ENCODE data around the gene BLOC1S6.

Gene BLOC1S6

GRCh38 chr15:45587095-45587862 lies at the start of gene BLOC1S6:
BLOC1S6 (plus strand) TSS chr15:45587379; CDS start chr15:45587444, 65 bp downstream.
- peaks cover 2 to 4% of the 10 kb centered on the region in 2 donors for H3K36me3 ChIP-seq (ENCODE audit: control insufficient read depth in 2 of 2, insufficient read depth in 2 of 2, low read length in 2 of 2)

GRCh38 chr15:45539680-45540079 lies 47.5 kb upstream of the BLOC1S6 start:
- Histone ChIP-seq H3K9ac (ENCODE audit: low read depth in 1 of 2, low read length in 2 of 2) (no peak overlapping the region), H3K9me3 (ENCODE audit: control insufficient read depth in 2 of 2, low read length in 2 of 2) (no peaks in the 10 kb centered on the region), H3K36me3 (ENCODE audit: control insufficient read depth in 2 of 2, insufficient read depth in 2 of 2, low read length in 2 of 2) (no peaks in the 10 kb centered on the region), H3K4me1 (ENCODE audit: control insufficient read depth in 2 of 2, insufficient read depth in 2 of 2, low read length in 2 of 2) (peaks cover 0 to 12% of the 10 kb centered on the region in 2 donors), H3K27me3 (ENCODE audit: control insufficient read depth in 2 of 2, insufficient read depth in 2 of 2, low read length in 2 of 2) (no peaks in the 10 kb centered on the region), H3K4me3 (ENCODE audit: low read length in 2 of 2) (no peak overlapping the region), H3K27ac (ENCODE audit: low read depth in 2 of 2, low read length in 2 of 2) (peak overlapping the region in 1 of 2 donors; percentile 6)

More at GRCh38 chr15:45587095-45587862, at the start of gene BLOC1S6:
- H3K27me3 ChIP-seq (ENCODE audit: control insufficient read depth in 2 of 2, insufficient read depth in 2 of 2, low read length in 2 of 2): no peaks in the 10 kb centered on the region
- peaks cover 15 to 24% of the 10 kb centered on the region in 2 donors for H3K4me1 ChIP-seq (ENCODE audit: control insufficient read depth in 2 of 2, insufficient read depth in 2 of 2, low read length in 2 of 2)
- H3K9ac ChIP-seq (ENCODE audit: low read depth in 1 of 2, low read length in 2 of 2): peak within 1 kb of the TSS; percentile 98 to 99
- no peaks in the 10 kb centered on the region for H3K9me3 ChIP-seq (ENCODE audit: control insufficient read depth in 2 of 2, low read length in 2 of 2)
- peak within 1 kb of the TSS; percentile 99 to 100 for H3K27ac ChIP-seq (ENCODE audit: low read depth in 2 of 2, low read length in 2 of 2)
- peak within 1 kb of the TSS; percentile 95 to 98 for H3K4me3 ChIP-seq (ENCODE audit: low read length in 2 of 2)

- no peak overlapping the region for H3K4me3 ChIP-seq (ENCODE audit: low read length in 2 of 2)
- no peaks in the 10 kb centered on the region for H3K36me3 ChIP-seq (ENCODE audit: control insufficient read depth in 2 of 2, insufficient read depth in 2 of 2, low read length in 2 of 2)
- H3K27ac ChIP-seq (ENCODE audit: low read depth in 2 of 2, low read length in 2 of 2): no peak overlapping the region
- no peak overlapping the region for H3K9ac ChIP-seq (ENCODE audit: low read depth in 1 of 2, low read length in 2 of 2)
- peaks cover 0 to 7% of the 10 kb centered on the region in 2 donors for H3K4me1 ChIP-seq (ENCODE audit: control insufficient read depth in 2 of 2, insufficient read depth in 2 of 2, low read length in 2 of 2)
- H3K27me3 ChIP-seq (ENCODE audit: control insufficient read depth in 2 of 2, insufficient read depth in 2 of 2, low read length in 2 of 2): no peaks in the 10 kb centered on the region
- no peaks in the 10 kb centered on the region for H3K9me3 ChIP-seq (ENCODE audit: control insufficient read depth in 2 of 2, low read length in 2 of 2)
Observed at GRCh38 chr15:45540531-45540930, 46.6 kb upstream of the BLOC1S6 start.

GRCh38 chr15:45543051-45543450 lies 44.1 kb upstream of the BLOC1S6 start:
- Histone ChIP-seq H3K36me3 (ENCODE audit: control insufficient read depth in 2 of 2, insufficient read depth in 2 of 2, low read length in 2 of 2) (no peaks in the 10 kb centered on the region), H3K27ac (ENCODE audit: low read depth in 2 of 2, low read length in 2 of 2) (no peak overlapping the region), H3K27me3 (ENCODE audit: control insufficient read depth in 2 of 2, insufficient read depth in 2 of 2, low read length in 2 of 2) (no peaks in the 10 kb centered on the region), H3K4me3 (ENCODE audit: low read length in 2 of 2) (no peak overlapping the region), H3K9ac (ENCODE audit: low read depth in 1 of 2, low read length in 2 of 2) (no peak overlapping the region), H3K4me1 (ENCODE audit: control insufficient read depth in 2 of 2, insufficient read depth in 2 of 2, low read length in 2 of 2) (peaks cover 0 to 7% of the 10 kb centered on the region in 2 donors), H3K9me3 (ENCODE audit: control insufficient read depth in 2 of 2, low read length in 2 of 2) (no peaks in the 10 kb centered on the region)

GRCh38 chr15:45544266-45545023 lies 42.7 kb upstream of the BLOC1S6 start:
- Histone ChIP-seq H3K4me3 (ENCODE audit: low read length in 2 of 2) (no peak overlapping the region), H3K27ac (ENCODE audit: low read depth in 2 of 2, low read length in 2 of 2) (no peak overlapping the region), H3K9ac (ENCODE audit: low read depth in 1 of 2, low read length in 2 of 2) (no peak overlapping the region), H3K4me1 (ENCODE audit: control insufficient read depth in 2 of 2, insufficient read depth in 2 of 2, low read length in 2 of 2) (peaks cover 0 to 3% of the 10 kb centered on the region in 2 donors), H3K27me3 (ENCODE audit: control insufficient read depth in 2 of 2, insufficient read depth in 2 of 2, low read length in 2 of 2) (no peaks in the 10 kb centered on the region), H3K9me3 (ENCODE audit: control insufficient read depth in 2 of 2, low read length in 2 of 2) (no peaks in the 10 kb centered on the region), H3K36me3 (ENCODE audit: control insufficient read depth in 2 of 2, insufficient read depth in 2 of 2, low read length in 2 of 2) (no peaks in the 10 kb centered on the region)

- H3K4me1 ChIP-seq (ENCODE audit: control insufficient read depth in 2 of 2, insufficient read depth in 2 of 2, low read length in 2 of 2): no peaks in the 10 kb centered on the region
- no peaks in the 10 kb centered on the region for H3K9me3 ChIP-seq (ENCODE audit: control insufficient read depth in 2 of 2, low read length in 2 of 2)
- no peak overlapping the region for H3K9ac ChIP-seq (ENCODE audit: low read depth in 1 of 2, low read length in 2 of 2)
- no peaks in the 10 kb centered on the region for H3K36me3 ChIP-seq (ENCODE audit: control insufficient read depth in 2 of 2, insufficient read depth in 2 of 2, low read length in 2 of 2)
- no peak overlapping the region for H3K4me3 ChIP-seq (ENCODE audit: low read length in 2 of 2)
- no peaks in the 10 kb centered on the region for H3K27me3 ChIP-seq (ENCODE audit: control insufficient read depth in 2 of 2, insufficient read depth in 2 of 2, low read length in 2 of 2)
- no peak overlapping the region for H3K27ac ChIP-seq (ENCODE audit: low read depth in 2 of 2, low read length in 2 of 2)
Observed at GRCh38 chr15:45546789-45547188, 40.4 kb upstream of the BLOC1S6 start.

GRCh38 chr15:45548753-45549520 lies 38.2 kb upstream of the BLOC1S6 start:
- Histone ChIP-seq H3K27me3 (ENCODE audit: control insufficient read depth in 2 of 2, insufficient read depth in 2 of 2, low read length in 2 of 2) (no peaks in the 10 kb centered on the region), H3K9ac (ENCODE audit: low read depth in 1 of 2, low read length in 2 of 2) (no peak overlapping the region), H3K4me3 (ENCODE audit: low read length in 2 of 2) (no peak overlapping the region), H3K4me1 (ENCODE audit: control insufficient read depth in 2 of 2, insufficient read depth in 2 of 2, low read length in 2 of 2) (no peaks in the 10 kb centered on the region), H3K27ac (ENCODE audit: low read depth in 2 of 2, low read length in 2 of 2) (no peak overlapping the region), H3K36me3 (ENCODE audit: control insufficient read depth in 2 of 2, insufficient read depth in 2 of 2, low read length in 2 of 2) (no peaks in the 10 kb centered on the region), H3K9me3 (ENCODE audit: control insufficient read depth in 2 of 2, low read length in 2 of 2) (no peaks in the 10 kb centered on the region)

- Histone ChIP-seq H3K4me1 (ENCODE audit: control insufficient read depth in 2 of 2, insufficient read depth in 2 of 2, low read length in 2 of 2) (no peaks in the 10 kb centered on the region), H3K27ac (ENCODE audit: low read depth in 2 of 2, low read length in 2 of 2) (no peak overlapping the region), H3K4me3 (ENCODE audit: low read length in 2 of 2) (no peak overlapping the region), H3K27me3 (ENCODE audit: control insufficient read depth in 2 of 2, insufficient read depth in 2 of 2, low read length in 2 of 2) (no peaks in the 10 kb centered on the region), H3K9ac (ENCODE audit: low read depth in 1 of 2, low read length in 2 of 2) (no peak overlapping the region), H3K36me3 (ENCODE audit: control insufficient read depth in 2 of 2, insufficient read depth in 2 of 2, low read length in 2 of 2) (no peaks in the 10 kb centered on the region), H3K9me3 (ENCODE audit: control insufficient read depth in 2 of 2, low read length in 2 of 2) (no peaks in the 10 kb centered on the region)
Observed at GRCh38 chr15:45549541-45550220, 37.5 kb upstream of the BLOC1S6 start.

GRCh38 chr15:45550436-45550835 lies 36.7 kb upstream of the BLOC1S6 start:
- no peaks in the 10 kb centered on the region for H3K9me3 ChIP-seq (ENCODE audit: control insufficient read depth in 2 of 2, low read length in 2 of 2)
- H3K4me1 ChIP-seq (ENCODE audit: control insufficient read depth in 2 of 2, insufficient read depth in 2 of 2, low read length in 2 of 2): no peaks in the 10 kb centered on the region
- H3K4me3 ChIP-seq (ENCODE audit: low read length in 2 of 2): no peak overlapping the region
- H3K9ac ChIP-seq (ENCODE audit: low read depth in 1 of 2, low read length in 2 of 2): no peak overlapping the region
- H3K27me3 ChIP-seq (ENCODE audit: control insufficient read depth in 2 of 2, insufficient read depth in 2 of 2, low read length in 2 of 2): no peaks in the 10 kb centered on the region
- no peak overlapping the region for H3K27ac ChIP-seq (ENCODE audit: low read depth in 2 of 2, low read length in 2 of 2)
- H3K36me3 ChIP-seq (ENCODE audit: control insufficient read depth in 2 of 2, insufficient read depth in 2 of 2, low read length in 2 of 2): no peaks in the 10 kb centered on the region

All from mucosa of rectum (tissue), 2 donors.